ENCODE measurements around the gene TRIM29.

Gene TRIM29

GRCh38 chr11:120137611-120138521, at the start of gene TRIM29:
Gene TRIM29, minus strand, starts transcription at chr11:120138113. Its CDS starts 82 bp downstream, at chr11:120138031.
- no peaks in the 10 kb centered on the region for H3K36me3 ChIP-seq
- H3K4me3 ChIP-seq (ENCODE audit: low read depth, low read length), result no peak within 1 kb of the TSS
- DNase-seq, result no peak
- no peak for TF ChIP-seq CTCF (IDR thresholded peaks at IDR 0.05; ENCODE audit: low read depth, low read length)
- H3K9me3 ChIP-seq (ENCODE audit: severe bottlenecking), result no peaks in the 10 kb centered on the region
- H3K27ac ChIP-seq, result no peak within 1 kb of the TSS
- H3K27me3 ChIP-seq (ENCODE audit: insufficient read depth, low read depth, severe bottlenecking), result no peaks in the 10 kb centered on the region

GRCh38 chr11:120186774-120187591, 49.1 kb upstream of the TRIM29 start:
- DNase-seq, result no peak
- H3K27ac ChIP-seq, result no peak overlapping the region
- H3K36me3 ChIP-seq, result no peaks in the 10 kb centered on the region
- TF ChIP-seq CTCF (IDR thresholded peaks at IDR 0.05; ENCODE audit: low read depth, low read length), result no peak
- no peak overlapping the region for H3K4me3 ChIP-seq (ENCODE audit: low read depth, low read length)
- H3K27me3 ChIP-seq (ENCODE audit: insufficient read depth, low read depth, severe bottlenecking), result no peaks in the 10 kb centered on the region
- no peaks in the 10 kb centered on the region for H3K9me3 ChIP-seq (ENCODE audit: severe bottlenecking)

GRCh38 chr11:120186456-120186773, 48.5 kb upstream of the TRIM29 start:
- DNase-seq, result no peak
- no peak for TF ChIP-seq CTCF (IDR thresholded peaks at IDR 0.05; ENCODE audit: low read depth, low read length)
- no peaks in the 10 kb centered on the region for H3K36me3 ChIP-seq
- no peak overlapping the region for H3K27ac ChIP-seq
- H3K4me3 ChIP-seq (ENCODE audit: low read depth, low read length), result no peak overlapping the region
- no peaks in the 10 kb centered on the region for H3K9me3 ChIP-seq (ENCODE audit: severe bottlenecking)
- no peaks in the 10 kb centered on the region for H3K27me3 ChIP-seq (ENCODE audit: insufficient read depth, low read depth, severe bottlenecking)

GRCh38 chr11:120185706-120186455, 48.0 kb upstream of the TRIM29 start:
- H3K9me3 ChIP-seq (ENCODE audit: severe bottlenecking), result no peaks in the 10 kb centered on the region
- DNase-seq, result no peak
- H3K36me3 ChIP-seq, result no peaks in the 10 kb centered on the region
- no peak overlapping the region for H3K27ac ChIP-seq
- no peak overlapping the region for H3K4me3 ChIP-seq (ENCODE audit: low read depth, low read length)
- TF ChIP-seq CTCF (IDR thresholded peaks at IDR 0.05; ENCODE audit: low read depth, low read length), result no peak
- no peaks in the 10 kb centered on the region for H3K27me3 ChIP-seq (ENCODE audit: insufficient read depth, low read depth, severe bottlenecking)

GRCh38 chr11:120184946-120185705, 47.2 kb upstream of the TRIM29 start:
- Histone ChIP-seq H3K36me3 (no peaks in the 10 kb centered on the region), H3K27ac (no peak overlapping the region), H3K27me3 (ENCODE audit: insufficient read depth, low read depth, severe bottlenecking) (no peaks in the 10 kb centered on the region), H3K9me3 (ENCODE audit: severe bottlenecking) (no peaks in the 10 kb centered on the region), H3K4me3 (ENCODE audit: low read depth, low read length) (no peak overlapping the region)
- no peak for TF ChIP-seq CTCF (IDR thresholded peaks at IDR 0.05; ENCODE audit: low read depth, low read length)
- DNase-seq, result no peak
